T-helper 9 cell (primary cell): ENCODE measurements around the gene ZNF772.

Experiments
- DNase-seq: peaks from one replicate; pipeline ENCODE4 v3.0.0-alpha.2; 2020

ZNF772 gene

GRCh38 chr19:57435062-57435978 is 42.0 kb downstream of the ZNF772 start, which contains the start of gene ZNF749:
ZNF749 (plus strand) TSS chr19:57435325; CDS start chr19:57435579, 254 bp downstream.
- peak; percentile 94 for DNase-seq

- no peak for DNase-seq
These were observed 42.8 kb downstream of the ZNF772 start for GRCh38 chr19:57434386-57435061.

- no peak for DNase-seq
These were observed 56.3 kb downstream of the ZNF772 start for GRCh38 chr19:57421037-57421436.

- no peak for DNase-seq
These were observed 57.9 kb downstream of the ZNF772 start for GRCh38 chr19:57419439-57419838.
